Ishikawa (cell line): Measurements from ENCODE around the gene MYL10.

Source experiments
- EP300 ChIP-seq: IDR thresholded peaks from 2 replicates; pipeline ENCODE4 v1.6.1; 2012; ENCODE audit warnings: borderline replicate concordance
- RAD21 ChIP-seq: IDR thresholded peaks from 2 replicates; pipeline ENCODE4 v1.6.1; 2012; ENCODE audit warnings: low read depth
- TAF1 ChIP-seq: IDR thresholded peaks from 2 replicates; pipeline ENCODE4 v1.6.1; 2012; ENCODE audit warnings: low read depth, mild to moderate bottlenecking
- ZBTB7A ChIP-seq: IDR thresholded peaks from 2 replicates; pipeline ENCODE4 v1.6.1; 2012; ENCODE audit warnings: low read depth
- TF ChIP-seq, protein P1 (sequence below): IDR thresholded peaks from 2 replicates; pipeline ENCODE4 v1.6.1; 2012; ENCODE audit warnings: low read depth, mild to moderate bottlenecking
- TF ChIP-seq, protein P2 (sequence below): IDR thresholded peaks from 2 replicates; pipeline ENCODE4 v1.6.1; 2012
- TF ChIP-seq, protein P3 (sequence below): IDR thresholded peaks from 2 replicates; pipeline ENCODE4 v1.6.1; 2012

DNA sequence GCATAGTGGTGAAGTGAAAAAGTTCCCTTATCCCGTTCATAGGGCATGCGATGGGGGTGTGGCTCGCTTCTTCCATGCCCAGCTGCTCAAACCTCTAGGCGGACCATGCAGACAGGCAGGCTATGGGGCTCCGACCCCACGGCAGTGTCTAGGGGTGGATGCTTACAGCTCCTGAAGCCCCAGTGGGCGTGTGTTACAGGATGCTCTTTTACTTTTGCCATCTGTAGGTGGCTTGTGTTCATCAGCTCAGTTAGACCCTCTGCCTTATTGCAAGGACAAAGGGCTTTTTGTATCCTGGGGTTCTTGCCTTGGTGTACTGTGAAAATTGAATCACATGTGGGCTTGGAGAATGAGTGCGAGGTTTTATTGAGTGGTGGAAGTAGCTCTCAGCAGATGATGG, at the start of gene MYL10:
- TF ChIP-seq EP300 (no peak), RAD21 (no peak), ZBTB7A (no peak), TAF1 (no peak)
- TF ChIP-seq, protein P1, sequence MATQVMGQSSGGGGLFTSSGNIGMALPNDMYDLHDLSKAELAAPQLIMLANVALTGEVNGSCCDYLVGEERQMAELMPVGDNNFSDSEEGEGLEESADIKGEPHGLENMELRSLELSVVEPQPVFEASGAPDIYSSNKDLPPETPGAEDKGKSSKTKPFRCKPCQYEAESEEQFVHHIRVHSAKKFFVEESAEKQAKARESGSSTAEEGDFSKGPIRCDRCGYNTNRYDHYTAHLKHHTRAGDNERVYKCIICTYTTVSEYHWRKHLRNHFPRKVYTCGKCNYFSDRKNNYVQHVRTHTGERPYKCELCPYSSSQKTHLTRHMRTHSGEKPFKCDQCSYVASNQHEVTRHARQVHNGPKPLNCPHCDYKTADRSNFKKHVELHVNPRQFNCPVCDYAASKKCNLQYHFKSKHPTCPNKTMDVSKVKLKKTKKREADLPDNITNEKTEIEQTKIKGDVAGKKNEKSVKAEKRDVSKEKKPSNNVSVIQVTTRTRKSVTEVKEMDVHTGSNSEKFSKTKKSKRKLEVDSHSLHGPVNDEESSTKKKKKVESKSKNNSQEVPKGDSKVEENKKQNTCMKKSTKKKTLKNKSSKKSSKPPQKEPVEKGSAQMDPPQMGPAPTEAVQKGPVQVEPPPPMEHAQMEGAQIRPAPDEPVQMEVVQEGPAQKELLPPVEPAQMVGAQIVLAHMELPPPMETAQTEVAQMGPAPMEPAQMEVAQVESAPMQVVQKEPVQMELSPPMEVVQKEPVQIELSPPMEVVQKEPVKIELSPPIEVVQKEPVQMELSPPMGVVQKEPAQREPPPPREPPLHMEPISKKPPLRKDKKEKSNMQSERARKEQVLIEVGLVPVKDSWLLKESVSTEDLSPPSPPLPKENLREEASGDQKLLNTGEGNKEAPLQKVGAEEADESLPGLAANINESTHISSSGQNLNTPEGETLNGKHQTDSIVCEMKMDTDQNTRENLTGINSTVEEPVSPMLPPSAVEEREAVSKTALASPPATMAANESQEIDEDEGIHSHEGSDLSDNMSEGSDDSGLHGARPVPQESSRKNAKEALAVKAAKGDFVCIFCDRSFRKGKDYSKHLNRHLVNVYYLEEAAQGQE = no peak
- TF ChIP-seq, protein P2, sequence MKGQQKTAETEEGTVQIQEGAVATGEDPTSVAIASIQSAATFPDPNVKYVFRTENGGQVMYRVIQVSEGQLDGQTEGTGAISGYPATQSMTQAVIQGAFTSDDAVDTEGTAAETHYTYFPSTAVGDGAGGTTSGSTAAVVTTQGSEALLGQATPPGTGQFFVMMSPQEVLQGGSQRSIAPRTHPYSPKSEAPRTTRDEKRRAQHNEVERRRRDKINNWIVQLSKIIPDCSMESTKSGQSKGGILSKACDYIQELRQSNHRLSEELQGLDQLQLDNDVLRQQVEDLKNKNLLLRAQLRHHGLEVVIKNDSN = no peak
- TF ChIP-seq, protein P3, sequence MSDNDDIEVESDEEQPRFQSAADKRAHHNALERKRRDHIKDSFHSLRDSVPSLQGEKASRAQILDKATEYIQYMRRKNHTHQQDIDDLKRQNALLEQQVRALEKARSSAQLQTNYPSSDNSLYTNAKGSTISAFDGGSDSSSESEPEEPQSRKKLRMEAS = no peak
